Prostate gland (tissue), 2 donors: Measurements from ENCODE around the gene P2RY6. TPM values are rescaled to one million over a fixed set of nuclear protein-coding genes. Genes with fewer than 3 reads are reported as not detected.
"Not testable (repeated sequence)": the region's sequence is repeated elsewhere in the genome, so short reads cannot be mapped to it uniquely, and the experiment has no call there.

Experiments
- DNase-seq: peaks from one replicate; pipeline ENCODE4 v3.0.0-alpha.2; 2019; ENCODE audit warnings: low spot score
- H3K27ac ChIP-seq, 2 donors: fragments of 200-600 bp; sonication (generic); 2 replicates each; pipeline ENCODE4 v1.5.1; 2017 to 2019
- H3K27me3 ChIP-seq: fragments of 200-600 bp; sonication (generic); replicated peaks from 2 replicates; pipeline ENCODE4 v1.5.1; 2019; ENCODE audit not compliant: insufficient read depth
- H3K36me3 ChIP-seq, 2 donors: fragments of 200-600 bp; sonication (generic); 1 replicate in 1 of 2; 2 replicates in 1 of 2; pipeline versions ENCODE4 v1.5.1 to v1.8.1; 2017 to 2019
- H3K4me1 ChIP-seq: fragments of 200-600 bp; sonication (generic); replicated peaks from 2 replicates; pipeline ENCODE4 v1.5.1; 2019
- H3K4me3 ChIP-seq, 2 donors: fragments of 200-600 bp; sonication (generic); 2 replicates each; pipeline ENCODE4 v1.5.1; 2017 to 2019
- H3K9me3 ChIP-seq: fragments of 200-600 bp; sonication (generic); 2 replicates; pipeline ENCODE4 v1.5.1; 2017
- CTCF ChIP-seq, 4 experiments: fragments of 200-600 bp in 2 of 4; fragments of 450-650 bp in 2 of 4; sonication (generic) in 2 of 4; IDR thresholded peaks; 1 replicate in 3 of 4; 2 replicates in 1 of 4; pipeline ENCODE4 v1.5.1; 2016 to 2019; ENCODE audit warnings: antibody characterized with exemption in 4 of 4, mild to moderate bottlenecking in 2 of 4, moderate library complexity in 2 of 4
- POLR2A ChIP-seq: fragments of 450-650 bp; IDR thresholded peaks from one replicate; pipeline ENCODE4 v1.6.1; 2016; ENCODE audit warnings: antibody characterized with exemption, mild to moderate bottlenecking
- POLR2AphosphoS5 ChIP-seq: sonication (generic); formaldehyde crosslinking; IDR thresholded peaks from one replicate; pipeline ENCODE4 v1.6.1; 2017; ENCODE audit warnings: antibody characterized with exemption
- WGBS: methylation state at CpG from one replicate; pipeline ENCODE4 v1.1.5; 2018; 5-methylcytosine and 5-hydroxymethylcytosine counted together
- intact Hi-C: fragments of 100-400 bp; cut with DNase I; formaldehyde crosslinking; loops from one replicate; pipeline ENCODE4 v1.14.2; 2022
- total RNA-seq, 2 donors: library from RNA; depleted of rRNA; stranded (reverse); fragments of >200 nt; gene quantifications; one replicate each; pipeline ENCODE4 v1.1.0, GENCODE V29; 2016

P2RY6 gene
- total RNA-seq, 2 donors from 2014 or later = 0.64 to 3.5 TPM

- TF ChIP-seq POLR2A (no peak), CTCF (IDR thresholded peaks at IDR 0.05) (no peak), POLR2AphosphoS5 (no peak)
- intact Hi-C loops = no loop called here
- H3K27me3 ChIP-seq = no peaks in the 10 kb centered on the region
- H3K36me3 ChIP-seq = no peaks in the 10 kb centered on the region
- H3K27ac ChIP-seq = no peak overlapping the region
- DNase-seq = no peak
- no peak overlapping the region for H3K4me3 ChIP-seq
- H3K4me1 ChIP-seq = no peaks in the 10 kb centered on the region
- 80% methylated on average over 16 of the region's 16 CpGs for whole genome bisulfite sequencing
- H3K9me3 ChIP-seq = no peaks in the 10 kb centered on the region
Observed at GRCh38 chr11:73229896-73230875, 42.0 kb upstream of the P2RY6 start.

- Histone ChIP-seq H3K27me3 (no peaks in the 10 kb centered on the region), H3K4me3 (no peak overlapping the region), H3K36me3 (no peaks in the 10 kb centered on the region), H3K9me3 (no peaks in the 10 kb centered on the region), H3K4me1 (no peaks in the 10 kb centered on the region), H3K27ac (no peak overlapping the region)
- WGBS = 90% methylated on average over 7 of the region's 7 CpGs
- no peak for DNase-seq
- intact Hi-C loops = no loop called here
- no peak for TF ChIP-seq POLR2AphosphoS5
- no peak for TF ChIP-seq CTCF (IDR thresholded peaks at IDR 0.05)
- no peak for TF ChIP-seq POLR2A
Observed at GRCh38 chr11:73230931-73231330, 41.2 kb upstream of the P2RY6 start.

GRCh38 chr11:73232487-73232886 is 39.7 kb upstream of the P2RY6 start:
- intact Hi-C loops = not testable (repeated sequence)

GRCh38 chr11:73233211-73233610 is 38.9 kb upstream of the P2RY6 start:
- Histone ChIP-seq H3K27ac (no peak overlapping the region), H3K9me3 (no peaks in the 10 kb centered on the region), H3K27me3 (no peaks in the 10 kb centered on the region), H3K36me3 (no peaks in the 10 kb centered on the region), H3K4me1 (no peaks in the 10 kb centered on the region), H3K4me3 (no peak overlapping the region)
- no peak for DNase-seq
- TF ChIP-seq POLR2AphosphoS5 (no peak), POLR2A (no peak), CTCF (IDR thresholded peaks at IDR 0.05) (no peak)
- intact Hi-C loops = no loop called here

More at GRCh38 chr11:73232487-73232886, 39.7 kb upstream of the P2RY6 start:
- H3K4me3 ChIP-seq, DNase-seq, H3K9me3 ChIP-seq, H3K27ac ChIP-seq, H3K36me3 ChIP-seq, H3K4me1 ChIP-seq, H3K27me3 ChIP-seq: not testable (repeated sequence)
- WGBS = over 99% methylated on average over 7 of the region's 7 CpGs

GRCh38 chr11:73233692-73234470 is 38.3 kb upstream of the P2RY6 start:
- no peaks in the 10 kb centered on the region for H3K4me1 ChIP-seq
- H3K27me3 ChIP-seq = no peaks in the 10 kb centered on the region
- intact Hi-C loops = no loop called here
- no peaks in the 10 kb centered on the region for H3K9me3 ChIP-seq
- no peaks in the 10 kb centered on the region for H3K36me3 ChIP-seq
- no peak overlapping the region for H3K27ac ChIP-seq
- 89% methylated on average over 22 of the region's 23 CpGs for WGBS
- no peak for DNase-seq
- no peak overlapping the region for H3K4me3 ChIP-seq
- TF ChIP-seq CTCF (IDR thresholded peaks at IDR 0.05) (no peak), POLR2AphosphoS5 (no peak), POLR2A (no peak)
